ENCODE results near the gene EPHB2. TPM values are rescaled to one million over a fixed set of nuclear protein-coding genes. Genes with fewer than 3 reads are reported as not detected.

EPHB2 gene
- total RNA-seq, 1 donor from 2014 or later, result 130 TPM

GRCh38 chr1:22775478-22775877 is 64.8 kb downstream of the EPHB2 start:
- no peaks in the 10 kb centered on the region for H3K9me3 Mint-ChIP-seq
- H3K27me3 Mint-ChIP-seq (ENCODE audit: low read depth), result no peaks in the 10 kb centered on the region
- DNase-seq (ENCODE audit: low spot score in 2 of 2, unreplicated experiment in 2 of 2), result no peak
- TF ChIP-seq, protein P1, sequence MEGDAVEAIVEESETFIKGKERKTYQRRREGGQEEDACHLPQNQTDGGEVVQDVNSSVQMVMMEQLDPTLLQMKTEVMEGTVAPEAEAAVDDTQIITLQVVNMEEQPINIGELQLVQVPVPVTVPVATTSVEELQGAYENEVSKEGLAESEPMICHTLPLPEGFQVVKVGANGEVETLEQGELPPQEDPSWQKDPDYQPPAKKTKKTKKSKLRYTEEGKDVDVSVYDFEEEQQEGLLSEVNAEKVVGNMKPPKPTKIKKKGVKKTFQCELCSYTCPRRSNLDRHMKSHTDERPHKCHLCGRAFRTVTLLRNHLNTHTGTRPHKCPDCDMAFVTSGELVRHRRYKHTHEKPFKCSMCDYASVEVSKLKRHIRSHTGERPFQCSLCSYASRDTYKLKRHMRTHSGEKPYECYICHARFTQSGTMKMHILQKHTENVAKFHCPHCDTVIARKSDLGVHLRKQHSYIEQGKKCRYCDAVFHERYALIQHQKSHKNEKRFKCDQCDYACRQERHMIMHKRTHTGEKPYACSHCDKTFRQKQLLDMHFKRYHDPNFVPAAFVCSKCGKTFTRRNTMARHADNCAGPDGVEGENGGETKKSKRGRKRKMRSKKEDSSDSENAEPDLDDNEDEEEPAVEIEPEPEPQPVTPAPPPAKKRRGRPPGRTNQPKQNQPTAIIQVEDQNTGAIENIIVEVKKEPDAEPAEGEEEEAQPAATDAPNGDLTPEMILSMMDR (IDR thresholded peaks at IDR 0.05; ENCODE audit: unreplicated experiment), result no peak
- H3K36me3 Mint-ChIP-seq, result no peaks in the 10 kb centered on the region
- H3K4me3 Mint-ChIP-seq, result no peak overlapping the region
- peak overlapping the region; percentile 64 for H3K27ac Mint-ChIP-seq
- H3K4me1 Mint-ChIP-seq, result peaks cover 73% of the 10 kb centered on the region

GRCh38 chr1:22776035-22776613 is 65.5 kb downstream of the EPHB2 start:
- peaks cover 73% of the 10 kb centered on the region for H3K4me1 Mint-ChIP-seq
- no peaks in the 10 kb centered on the region for H3K36me3 Mint-ChIP-seq
- no peak overlapping the region for H3K4me3 Mint-ChIP-seq
- no peak for DNase-seq (ENCODE audit: low spot score in 2 of 2, unreplicated experiment in 2 of 2)
- H3K9me3 Mint-ChIP-seq, result no peaks in the 10 kb centered on the region
- TF ChIP-seq, protein P1 (IDR thresholded peaks at IDR 0.05; ENCODE audit: unreplicated experiment), result no peak
- peak overlapping the region; percentile 4 for H3K27ac Mint-ChIP-seq
- no peaks in the 10 kb centered on the region for H3K27me3 Mint-ChIP-seq (ENCODE audit: low read depth)

- peaks cover 2% of the 10 kb centered on the region for H3K36me3 Mint-ChIP-seq
- no peak overlapping the region for H3K4me3 Mint-ChIP-seq
- no peak for DNase-seq (ENCODE audit: low spot score in 2 of 2, unreplicated experiment in 2 of 2)
- H3K27me3 Mint-ChIP-seq (ENCODE audit: low read depth), result no peaks in the 10 kb centered on the region
- H3K27ac Mint-ChIP-seq, result peak overlapping the region; percentile 4
- H3K4me1 Mint-ChIP-seq, result peaks cover 71% of the 10 kb centered on the region
- H3K9me3 Mint-ChIP-seq, result no peaks in the 10 kb centered on the region
- TF ChIP-seq, protein P1 (IDR thresholded peaks at IDR 0.05; ENCODE audit: unreplicated experiment), result no peak
These were observed 66.9 kb downstream of the EPHB2 start for GRCh38 chr1:22777388-22778057.

DNA sequence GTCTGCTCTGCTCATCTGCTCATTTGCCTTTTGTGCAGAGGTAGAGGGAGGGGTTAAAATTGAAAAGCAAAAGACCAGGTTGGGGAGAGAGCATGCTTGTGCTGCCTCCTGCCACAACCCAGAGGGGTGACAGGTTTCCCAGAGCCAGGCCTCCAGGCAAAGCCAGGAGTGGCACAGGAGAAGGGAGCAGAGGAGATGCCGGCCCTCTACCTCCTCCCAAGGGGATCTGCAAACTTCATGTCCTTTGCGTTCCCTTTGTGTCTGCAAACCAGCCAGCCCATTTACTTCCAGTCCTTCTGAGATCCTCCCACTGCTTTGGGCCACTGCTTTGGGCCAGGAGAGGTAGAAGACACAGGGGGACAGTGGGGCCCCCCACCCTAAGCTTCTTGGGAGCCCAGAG is 67.8 kb downstream of the EPHB2 start:
- Mint-ChIP-seq H3K27me3 (ENCODE audit: low read depth) (no peaks in the 10 kb centered on the region), H3K4me1 (peaks cover 71% of the 10 kb centered on the region), H3K4me3 (no peak overlapping the region), H3K36me3 (peaks cover 2% of the 10 kb centered on the region), H3K27ac (peak overlapping the region; percentile 82), H3K9me3 (no peaks in the 10 kb centered on the region)
- no peak for DNase-seq (ENCODE audit: low spot score in 2 of 2, unreplicated experiment in 2 of 2)
- TF ChIP-seq, protein P1 (IDR thresholded peaks at IDR 0.05; ENCODE audit: unreplicated experiment), result no peak

DNA sequence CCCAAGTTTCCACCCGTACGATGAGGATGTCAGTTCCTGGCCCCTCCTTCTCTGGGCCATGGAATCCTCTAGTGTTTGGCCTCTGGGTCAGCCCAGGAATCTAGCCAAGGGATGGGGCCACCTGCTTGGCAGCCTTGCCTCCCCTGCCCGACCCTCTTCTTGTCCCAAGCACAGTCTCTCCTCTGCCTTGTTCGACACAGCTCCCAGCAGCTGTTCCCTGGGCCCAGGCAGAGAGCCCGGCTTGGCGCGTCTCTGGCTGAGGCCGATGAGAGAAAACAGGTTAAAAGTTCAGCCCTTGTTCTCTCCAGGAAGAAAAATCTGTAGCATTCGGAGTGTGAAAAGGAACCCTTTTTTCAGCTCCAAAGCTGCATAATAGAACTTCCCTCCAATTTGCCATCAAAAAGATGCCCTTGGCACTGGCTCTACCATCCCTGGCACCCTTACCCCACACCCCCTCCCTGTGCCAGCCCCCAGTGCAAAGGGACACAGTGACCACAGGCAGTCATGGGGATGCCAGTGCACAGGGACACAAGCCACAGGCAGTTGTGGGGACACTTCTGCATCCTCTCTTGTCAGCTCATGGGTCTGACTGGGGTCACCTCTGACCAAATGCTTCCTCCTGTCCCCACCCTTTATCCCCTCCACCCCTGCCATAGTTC is 68.4 kb downstream of the EPHB2 start:
- peak overlapping the region; percentile 82 for H3K27ac Mint-ChIP-seq
- peaks cover 2% of the 10 kb centered on the region for H3K36me3 Mint-ChIP-seq
- H3K4me1 Mint-ChIP-seq, result peaks cover 65% of the 10 kb centered on the region
- TF ChIP-seq, protein P1 (IDR thresholded peaks at IDR 0.05; ENCODE audit: unreplicated experiment), result no peak
- DNase-seq (ENCODE audit: low spot score in 2 of 2, unreplicated experiment in 2 of 2), result no peak
- H3K4me3 Mint-ChIP-seq, result no peak overlapping the region
- no peaks in the 10 kb centered on the region for H3K27me3 Mint-ChIP-seq (ENCODE audit: low read depth)
- H3K9me3 Mint-ChIP-seq, result no peaks in the 10 kb centered on the region
